K562 (cell line): ENCODE data around the gene SENP1. TPM values are rescaled to one million over a fixed set of nuclear protein-coding genes. Genes with fewer than 3 reads are reported as not detected.

ENCODE experiments used
- ARID1B ChIP-seq: fragments of 450-650 bp; IDR thresholded peaks from 2 replicates; pipeline ENCODE4 v1.6.1; 2016; ENCODE audit warnings: antibody characterized with exemption, mild to moderate bottlenecking, inconsistent platforms
- E4F1 ChIP-seq: fragments of 250-450 bp; sonication (Bioruptor Pico); IDR thresholded peaks from 2 replicates; pipeline ENCODE4 v1.5.0; 2021; ENCODE audit warnings: mild to moderate bottlenecking, borderline replicate concordance
- ELF4 ChIP-seq: fragments of 450-650 bp; formaldehyde crosslinking; IDR thresholded peaks from 2 replicates; pipeline ENCODE4 v1.4.0; 2022; ENCODE audit warnings: missing genetic modification characterization
- FOXM1 ChIP-seq, 2 experiments: fragments of 450-650 bp in 1 of 2; sonication (generic) in 1 of 2; formaldehyde crosslinking in 1 of 2; IDR thresholded peaks; 2 replicates each; pipeline versions ENCODE4 v1.6.1 to v1.9.0; 2017 to 2022; ENCODE audit warnings: low read depth in 2 of 2, mild to moderate bottlenecking in 2 of 2, missing genetic modification reagents in 1 of 2, moderate library complexity in 1 of 2
- KDM1A ChIP-seq, 2 experiments: fragments of 450-650 bp; IDR thresholded peaks; 2 replicates each; pipeline ENCODE4 v1.6.1; 2016; ENCODE audit warnings: mild to moderate bottlenecking in 2 of 2
- LARP7 ChIP-seq: fragments of 450-650 bp; IDR thresholded peaks from 2 replicates; pipeline ENCODE4 v1.6.1; 2016
- LCOR ChIP-seq: sonication (generic); formaldehyde crosslinking; IDR thresholded peaks from 2 replicates; pipeline ENCODE4 v1.8.0; 2022; ENCODE audit warnings: mild to moderate bottlenecking, missing genetic modification reagents
- MAZ ChIP-seq, 2 experiments: fragments of 450-650 bp in 1 of 2; sonication (generic) in 1 of 2; formaldehyde crosslinking; IDR thresholded peaks in 1 of 2; conservative IDR thresholded peaks in 1 of 2; 2 replicates each; pipeline versions ENCODE4 v1.4.0 to v1.5.0; 2020; ENCODE audit warnings: mild to moderate bottlenecking in 1 of 2, missing genetic modification reagents in 1 of 2
- MCM2 ChIP-seq: fragments of 450-650 bp; IDR thresholded peaks from 2 replicates; pipeline ENCODE4 v1.6.1; 2017; ENCODE audit warnings: low read depth, mild to moderate bottlenecking
- MLLT1 ChIP-seq, 2 experiments: fragments of 450-650 bp; IDR thresholded peaks; 2 replicates each; pipeline ENCODE4 v1.6.1; 2016
- NBN ChIP-seq: fragments of 450-650 bp; IDR thresholded peaks from 2 replicates; pipeline ENCODE4 v1.6.1; 2016; ENCODE audit warnings: low read depth, mild to moderate bottlenecking
- PKNOX1 ChIP-seq: fragments of 450-650 bp; IDR thresholded peaks from 2 replicates; pipeline ENCODE4 v1.6.1; 2016
- POLR2A ChIP-seq: fragments of 450-650 bp; conservative IDR thresholded peaks from 2 replicates; pipeline ENCODE4 v1.6.1; 2016
- SMARCA4 ChIP-seq: fragments of 450-650 bp; IDR thresholded peaks from 2 replicates; pipeline ENCODE4 v1.6.1; 2016
- SP1 ChIP-seq: sonication (generic); formaldehyde crosslinking; IDR thresholded peaks from 2 replicates; pipeline ENCODE4 v1.8.1; 2022; ENCODE audit warnings: mild to moderate bottlenecking, missing genetic modification reagents
- TAF1 ChIP-seq: IDR thresholded peaks from 2 replicates; pipeline ENCODE4 v1.6.1; 2011; ENCODE audit warnings: mild to moderate bottlenecking, low read length, moderate library complexity; ENCODE audit not compliant: insufficient read depth, control insufficient read depth, severe bottlenecking; ENCODE audit errors: extremely low read depth
- TAF15 ChIP-seq: fragments of 200-400 bp; formaldehyde crosslinking; IDR thresholded peaks from 2 replicates; pipeline ENCODE4 v1.6.1; 2017; ENCODE audit warnings: mild to moderate bottlenecking, low read depth, low read length, moderate library complexity
- TFAP4 ChIP-seq: sonication (generic); formaldehyde crosslinking; IDR thresholded peaks from 2 replicates; pipeline ENCODE4 v1.8.0; 2022; ENCODE audit warnings: missing genetic modification reagents, mild to moderate bottlenecking, moderate library complexity, borderline replicate concordance
- TRIM24 ChIP-seq, 2 experiments: fragments of 450-650 bp; IDR thresholded peaks; 2 replicates each; pipeline ENCODE4 v1.6.1; 2016
- ZC3H11A ChIP-seq: IDR thresholded peaks from 2 replicates; pipeline ENCODE4 v1.6.1; 2012; ENCODE audit warnings: low read depth, low read length, improper control_type of control experiment
- ZNF134 ChIP-seq: fragments of 250-450 bp; sonication (Bioruptor Pico); conservative IDR thresholded peaks from 2 replicates; pipeline ENCODE4 v1.4.0; 2020
- polyA plus RNA-seq, 8 experiments: library from polyadenylated mRNA; depleted of rRNA in 4 of 8; stranded (reverse) in 5 of 8; unstranded in 3 of 8; fragments of >200 nt; fragmentation: Nextera tagmentation in 2 of 8; fragmentation: Illumina TruSeq in 1 of 8; extraction: Ambion mirVana in 2 of 8; extraction: Trizol in 1 of 8; gene quantifications; 2 replicates each; pipeline versions ENCODE4 v1.2.1 to v1.2.3, GENCODE V29; 2011 to 2014; ENCODE audit warnings: inconsistent platforms in 1 of 8, missing spikeins in 1 of 8
- total RNA-seq, 7 experiments: library from RNA; depleted of rRNA in 6 of 7; stranded (reverse); fragments of >200 nt in 6 of 7; fragmentation: Illumina TruSeq in 2 of 7; extraction: Trizol in 2 of 7; gene quantifications; 2 replicates each; pipeline versions ENCODE4 v1.2.1 to v1.2.3, GENCODE V29; 2011 to 2021; ENCODE audit warnings: low replicate concordance in 1 of 7

Gene SENP1
- total and polyA plus RNA-seq, 9 of the 15 experiments (the other 6 are each of a cell fraction or from before 2014, with no cell fraction given): 15.5 to 59.0 (median 36.3) TPM

- TF ChIP-seq E4F1 (CRISPR knock-in tag) (no peak), TFAP4 (CRISPR knock-in tag) (peak; percentile 70), FOXM1 (IDR thresholded peaks at IDR 0.05; ENCODE audit: low read depth) (no peak), FOXM1 (CRISPR knock-in tag; IDR thresholded peaks at IDR 0.05; ENCODE audit: low read depth) (no peak), TAF1 (no peak), MAZ (CRISPR knock-in tag; conservative IDR thresholded peaks at IDR 0.05 in 1 of 2, IDR thresholded peaks at IDR 0.05 in 1 of 2) (peak; percentile 57 to 71; a peak in 3 of 4 replicates), ZNF134 (CRISPR knock-in tag) (no peak), TRIM24 (IDR thresholded peaks at IDR 0.05) (peak; percentile 39 to 70; a peak in 1 of 4 replicates), ZC3H11A (no peak), TAF15 (no peak), PKNOX1 (peak; percentile 57; the same call in 1 of the 2 replicates), LCOR (no peak), SMARCA4 (0 out of 2 replicates have a peak, but pooled peaks have one; percentile 4), LARP7 (0 out of 2 replicates have a peak, but pooled peaks have one; percentile 50), KDM1A (IDR thresholded peaks at IDR 0.05) (peak; percentile 84 to 93), ARID1B (peak; percentile 62), MLLT1 (IDR thresholded peaks at IDR 0.05) (peak in 1 of 2 experiments; percentile 66; a peak in 1 of 4 replicates), MCM2 (no peak), NBN (peak; percentile 73; the same call in 1 of the 2 replicates), ELF4 (0 out of 2 replicates have a peak, but pooled peaks have one; percentile 61), POLR2A (peak; percentile 52), SP1 (CRISPR knock-in tag) (no peak)
Measured at GRCh38 chr12:48119078-48119833, 13.4 kb upstream of the SENP1 start, which contains the start of gene PFKM (continued).
